Measurements from ENCODE around the gene ARID4B. TPM values are rescaled to one million over a fixed set of nuclear protein-coding genes. Genes with fewer than 3 reads are reported as not detected.
"Not testable (repeated sequence)": the region's sequence is repeated elsewhere in the genome, so short reads cannot be mapped to it uniquely, and the experiment has no call there.

Gene ARID4B
- total RNA-seq, 1 experiment from 2014 or later, result 25.7 TPM

- DNase-seq (ENCODE audit: extremely low read depth, low read depth), result no peak
These were observed 28.7 kb downstream of the ARID4B start for GRCh38 chr1:235299169-235299858.

DNA sequence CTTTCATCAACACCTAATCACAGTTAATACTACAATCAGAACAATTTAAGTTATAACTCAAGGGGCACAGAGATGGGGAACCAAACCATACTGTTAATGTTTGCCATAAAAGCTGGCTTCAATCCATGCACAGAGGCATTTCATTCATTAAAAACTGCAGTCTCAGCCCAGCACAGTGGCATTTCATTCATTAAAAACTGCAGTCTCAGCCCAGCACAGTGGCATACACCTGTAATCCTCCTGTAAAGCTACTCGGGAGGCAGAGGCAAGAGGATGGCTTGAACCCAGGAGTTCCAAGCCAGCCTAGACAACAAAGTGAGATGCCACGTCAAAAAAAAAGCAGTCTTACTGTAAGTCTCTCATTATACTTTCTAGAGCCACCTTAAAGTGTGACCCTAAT is 29.2 kb downstream of the ARID4B start:
- DNase-seq (ENCODE audit: extremely low read depth, low read depth), result no peak

GRCh38 chr1:235297579-235297978 is 30.4 kb downstream of the ARID4B start:
- DNase-seq (ENCODE audit: extremely low read depth, low read depth), result no peak

GRCh38 chr1:235296729-235297128 is 31.2 kb downstream of the ARID4B start:
- no peak for DNase-seq (ENCODE audit: extremely low read depth, low read depth)

DNA sequence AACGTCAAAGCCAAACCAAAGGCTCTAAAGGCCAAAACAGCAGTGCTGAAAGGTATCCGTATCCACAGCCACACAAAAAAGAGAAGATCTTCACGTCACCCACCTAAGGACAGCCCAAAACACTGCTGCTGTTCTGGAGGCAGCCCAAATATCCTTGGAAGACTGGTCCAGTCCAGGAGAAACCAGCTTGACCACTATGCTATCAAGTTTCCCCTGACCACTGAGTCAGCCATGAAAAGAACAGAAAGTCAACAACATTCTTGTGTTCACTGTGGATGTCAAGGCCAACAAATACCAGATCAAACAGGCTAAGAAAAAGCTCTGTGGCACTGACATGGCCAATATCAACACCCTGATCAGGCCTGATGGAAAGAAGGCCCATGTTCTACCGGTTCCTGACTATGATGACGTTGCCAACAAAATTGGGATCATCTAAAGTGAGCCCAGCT is 32.1 kb downstream of the ARID4B start:
- no peak for DNase-seq (ENCODE audit: extremely low read depth, low read depth)

DNA sequence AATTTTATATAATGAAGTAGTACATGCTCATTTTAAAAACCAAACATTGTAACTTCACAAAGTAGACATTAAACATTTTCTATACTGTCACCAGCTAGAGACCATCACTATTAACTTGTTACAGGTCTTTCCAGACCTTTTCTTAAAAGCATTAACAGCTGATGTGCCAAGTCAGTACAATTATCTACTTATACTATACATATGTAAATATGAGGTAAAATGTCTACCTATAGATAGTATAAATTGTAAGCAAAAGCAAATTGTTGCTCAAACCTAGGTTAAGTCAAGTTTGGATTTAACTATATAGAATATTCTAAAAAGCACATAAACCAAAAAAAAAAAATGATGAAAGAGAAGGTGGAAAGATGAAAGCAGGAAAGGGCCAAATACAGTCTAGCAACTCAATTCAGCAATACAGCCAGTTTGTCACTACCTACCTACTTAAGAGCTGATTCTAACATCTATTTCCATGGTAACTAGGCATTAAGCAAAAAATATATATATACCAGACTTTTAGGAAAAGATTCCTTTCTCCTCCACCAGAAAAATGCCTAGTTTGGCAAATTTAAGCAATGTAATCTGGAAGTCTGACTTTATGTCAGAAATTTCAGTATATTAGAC is 34.5 kb downstream of the ARID4B start:
- no peak for DNase-seq (ENCODE audit: extremely low read depth, low read depth)

DNA sequence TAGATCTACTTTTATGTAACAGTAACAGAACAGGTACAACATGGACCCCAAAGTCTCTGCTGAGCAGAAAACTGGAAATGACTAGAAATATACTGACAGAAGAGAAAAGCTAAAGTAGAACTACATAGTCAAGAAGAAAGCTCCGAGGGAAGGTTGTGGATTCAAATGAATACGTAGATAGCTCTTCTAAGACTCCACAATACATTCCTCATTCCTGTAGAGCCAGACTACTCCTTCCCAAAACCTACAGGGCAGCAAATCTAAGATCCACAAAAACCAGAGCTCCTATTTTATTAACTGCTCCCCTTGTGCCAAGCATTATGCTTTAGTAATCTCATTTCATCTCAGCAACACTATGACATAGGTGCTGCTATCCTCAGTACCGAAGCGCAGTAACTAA is 35.2 kb downstream of the ARID4B start:
- DNase-seq (ENCODE audit: extremely low read depth, low read depth), result no peak

DNA sequence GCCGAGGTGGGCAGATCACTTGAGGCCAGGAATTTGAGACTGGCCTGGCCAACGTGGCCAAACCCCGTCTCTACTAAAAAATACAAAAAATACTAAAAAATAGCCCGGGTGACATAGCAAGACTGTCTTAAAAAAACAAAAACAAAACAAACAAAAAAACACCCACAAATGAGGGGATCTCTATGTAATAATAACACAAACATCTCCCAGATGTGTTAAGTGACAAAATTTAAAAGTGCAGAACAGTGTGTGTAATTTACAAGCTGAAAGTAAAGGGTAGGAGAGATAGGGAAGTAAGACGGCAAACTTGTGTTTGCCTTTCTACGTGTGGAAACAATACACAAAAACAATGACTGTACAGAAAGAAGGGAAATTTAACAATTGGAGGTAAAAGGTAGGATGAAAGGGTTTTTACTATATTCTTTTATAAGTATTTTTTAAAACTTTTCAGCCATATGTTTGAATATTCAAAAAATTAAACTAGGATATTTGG is 36.3 kb downstream of the ARID4B start:
- no peak for DNase-seq (ENCODE audit: extremely low read depth, low read depth)

DNA sequence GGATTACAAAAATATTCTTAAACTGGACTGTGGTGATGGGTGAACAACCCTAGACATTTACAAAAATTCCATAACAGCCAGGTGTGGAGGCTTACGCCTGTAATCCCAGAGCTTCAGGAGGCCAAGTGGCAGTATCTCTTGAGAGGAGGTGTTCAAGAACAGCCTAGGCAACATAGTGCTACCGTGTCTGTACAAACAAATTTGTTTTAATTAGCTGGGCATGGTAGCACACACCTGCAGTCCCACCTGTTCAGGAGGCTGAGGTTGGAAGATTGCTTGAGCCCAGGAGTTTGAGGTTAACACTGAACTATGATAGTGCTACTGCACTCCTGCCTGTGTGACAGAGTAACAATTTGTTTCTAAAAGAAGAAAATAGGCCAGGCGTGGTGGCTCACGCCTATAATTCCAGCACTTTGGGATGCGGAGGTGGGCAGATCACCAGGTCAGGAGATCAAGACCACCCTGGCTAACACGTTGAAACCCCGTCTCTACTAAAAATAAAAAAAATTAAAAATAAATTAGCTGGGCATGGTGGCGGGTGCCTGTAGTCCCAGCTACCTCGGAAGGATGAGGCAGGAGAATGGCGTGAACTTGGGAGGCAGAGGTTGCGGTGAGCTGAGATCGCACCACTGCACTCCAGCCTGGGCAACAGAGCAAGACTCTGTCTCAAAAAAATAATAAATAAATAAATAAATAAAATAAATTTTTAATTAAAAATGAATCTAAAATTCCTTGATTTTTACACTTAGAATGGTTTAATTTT is 37.1 kb downstream of the ARID4B start:
- DNase-seq (ENCODE audit: extremely low read depth, low read depth), result no peak

DNA sequence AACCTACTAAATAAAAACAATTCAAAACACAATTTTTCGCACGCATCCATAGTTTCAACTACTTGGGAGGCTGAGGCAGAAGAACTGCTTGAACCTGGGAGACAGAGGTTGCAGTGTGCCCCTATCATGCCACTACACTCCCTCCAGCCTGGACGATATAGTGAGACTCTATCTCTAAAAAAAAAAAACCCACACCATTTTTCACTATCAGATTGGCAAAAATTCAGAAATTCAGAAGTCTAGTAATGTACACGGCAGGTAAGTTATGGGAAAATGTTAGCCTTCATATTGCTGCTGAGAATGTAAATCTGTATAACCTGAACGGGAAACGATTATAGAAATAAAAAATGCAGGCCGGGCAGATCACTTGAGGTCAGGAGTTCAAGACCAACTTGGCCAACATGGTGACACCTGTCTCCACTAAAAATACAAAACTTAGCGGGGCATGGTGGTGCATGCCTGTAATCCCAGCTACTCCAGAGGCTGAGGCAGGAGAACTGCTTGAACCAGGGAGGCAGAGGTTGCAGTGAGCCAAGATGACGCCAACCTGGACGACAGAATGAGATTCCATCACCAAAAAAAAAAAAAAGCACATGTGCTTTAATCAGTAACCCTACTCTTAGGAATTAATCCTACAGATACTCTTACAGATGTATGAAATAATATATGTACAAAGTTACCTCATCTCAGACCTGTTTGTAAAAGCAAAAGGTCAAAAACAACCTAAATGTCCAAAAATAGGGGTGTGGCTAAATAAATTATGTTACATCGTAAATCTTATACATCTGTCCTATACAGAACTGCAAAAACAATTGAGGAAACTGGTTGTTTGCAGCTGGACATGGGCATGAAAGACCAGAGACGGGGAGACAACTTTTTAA is 37.9 kb downstream of the ARID4B start:
- no peak for DNase-seq (ENCODE audit: extremely low read depth, low read depth)

GRCh38 chr1:235287208-235287882 is 40.6 kb downstream of the ARID4B start:
- no peak for DNase-seq (ENCODE audit: extremely low read depth, low read depth)

GRCh38 chr1:235286667-235287066 is 41.3 kb downstream of the ARID4B start:
- no peak for DNase-seq (ENCODE audit: extremely low read depth, low read depth)

GRCh38 chr1:235284231-235284769 is 43.7 kb downstream of the ARID4B start:
- DNase-seq (ENCODE audit: extremely low read depth, low read depth), result no peak

DNA sequence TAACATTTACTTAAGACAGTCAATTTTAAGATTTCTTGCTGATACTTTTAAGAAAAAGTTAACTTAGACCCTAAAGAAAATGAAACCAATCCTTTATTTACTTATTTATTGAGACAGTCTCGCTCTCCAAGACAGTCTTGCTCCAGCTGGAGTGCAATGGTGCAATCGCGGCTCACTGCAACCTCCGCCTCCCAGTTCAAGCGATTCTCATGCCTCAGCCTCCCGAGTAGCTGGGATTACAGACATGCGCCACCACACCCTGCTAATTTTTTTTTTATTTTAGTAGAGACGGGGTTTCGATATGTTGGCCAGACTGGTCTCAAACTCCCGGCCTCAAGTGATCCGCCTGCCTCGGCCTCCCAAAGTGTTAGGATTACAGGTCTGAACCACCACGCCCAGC is 44.3 kb downstream of the ARID4B start:
- DNase-seq (ENCODE audit: extremely low read depth, low read depth), result not testable (repeated sequence)

DNA sequence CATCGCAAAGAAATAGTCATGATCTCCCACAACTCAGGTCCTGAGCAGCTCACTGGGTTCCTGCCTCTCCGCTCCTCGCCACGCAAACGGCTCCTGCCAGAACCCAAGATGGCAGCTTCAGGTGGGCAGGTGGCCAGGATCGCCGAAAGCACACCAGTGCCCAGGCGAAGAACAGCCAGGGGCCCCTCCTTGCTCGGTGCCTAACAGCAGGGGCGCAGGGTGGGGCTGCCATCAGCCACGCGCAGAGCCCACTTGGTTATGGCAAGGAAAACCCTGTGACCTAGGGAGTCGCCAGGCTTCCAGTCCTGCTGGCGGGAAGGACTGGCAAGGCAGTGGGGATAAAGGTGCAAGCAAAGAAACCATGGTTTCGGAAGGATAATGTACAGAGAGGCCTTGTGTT is 47.5 kb downstream of the ARID4B start:
- no peak for DNase-seq (ENCODE audit: extremely low read depth, low read depth)

DNA sequence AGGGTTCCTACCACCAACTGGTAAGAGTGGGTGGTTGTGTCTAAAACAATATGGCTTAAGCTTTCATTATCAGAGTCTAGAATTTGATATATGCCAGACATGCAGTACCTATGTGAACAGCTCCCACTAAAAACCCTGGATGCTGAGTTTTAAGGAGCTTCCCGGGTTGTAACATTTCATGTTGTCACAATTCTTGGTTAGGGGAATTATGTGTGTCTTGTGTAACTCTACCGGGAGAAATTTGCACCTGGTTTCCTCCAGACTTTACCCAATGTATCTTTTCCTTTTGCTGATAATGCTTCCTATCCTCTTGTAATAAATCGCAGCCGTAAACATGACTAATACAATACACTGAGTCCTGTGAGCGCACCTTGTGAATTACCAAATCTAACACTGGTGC is 48.3 kb downstream of the ARID4B start:
- no peak for DNase-seq (ENCODE audit: extremely low read depth, low read depth)

GRCh38 chr1:235278915-235279292 is 49.1 kb downstream of the ARID4B start:
- DNase-seq (ENCODE audit: extremely low read depth, low read depth), result no peak

DNA sequence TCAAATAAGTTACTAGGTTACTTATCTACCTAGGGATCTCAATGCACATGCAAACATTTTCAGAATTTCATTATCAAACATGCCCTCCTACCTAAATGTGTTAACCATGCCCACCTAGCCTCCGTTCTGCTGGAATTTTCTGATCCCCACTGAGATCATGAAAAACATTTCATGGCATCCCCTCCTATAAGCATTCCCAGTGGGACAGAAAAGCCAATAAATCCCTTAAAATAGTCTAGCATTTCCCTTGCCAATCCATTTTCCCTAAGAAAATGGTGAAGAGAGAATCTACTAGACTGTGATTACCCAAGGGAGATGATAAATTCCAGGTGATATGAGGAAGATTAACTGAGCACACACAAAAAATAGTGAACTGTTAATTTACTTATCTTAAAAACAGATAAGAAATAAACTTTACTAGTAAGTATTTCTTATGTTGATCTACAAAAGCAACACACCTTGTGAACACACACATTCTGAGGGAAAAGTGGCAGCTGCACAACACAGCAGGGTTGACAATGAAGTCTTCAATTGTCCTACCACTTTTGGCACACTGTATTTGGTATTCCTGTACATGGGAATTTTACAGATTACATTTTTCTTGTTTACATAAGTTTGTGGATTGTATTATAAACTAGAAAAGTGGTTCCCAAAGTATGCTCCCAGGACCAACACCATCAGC is 49.6 kb downstream of the ARID4B start:
- DNase-seq (ENCODE audit: extremely low read depth, low read depth), result no peak

GRCh38 chr1:235277709-235278108 is 50.3 kb downstream of the ARID4B start:
- DNase-seq (ENCODE audit: extremely low read depth, low read depth), result no peak

Data from NCI-H460 (cell line).